Liver (tissue), 9 donors: ENCODE data around the gene SRPRB. TPM values are rescaled to one million over a fixed set of nuclear protein-coding genes. Genes with fewer than 3 reads are reported as not detected.

ENCODE experiments used
- DNase-seq: peaks from one replicate; pipeline ENCODE4 v3.0.0-alpha.2; 2017; ENCODE audit warnings: low spot score
- H3K27ac ChIP-seq, 2 donors: one replicate each; pipeline ENCODE4 v1.7.0; 2013; ENCODE audit warnings: inconsistent platforms in 2 of 2, low read length in 2 of 2, control low read depth in 1 of 2, low read depth in 1 of 2, mild to moderate bottlenecking in 1 of 2
- H3K27me3 ChIP-seq, 4 donors: one replicate each; pipeline versions ENCODE4 v1.6.1 to v1.7.0; 2013; ENCODE audit warnings: low read length in 3 of 4, inconsistent platforms in 1 of 4, mild to moderate bottlenecking in 1 of 4, moderate library complexity in 1 of 4; ENCODE audit not compliant: control insufficient read depth in 4 of 4, insufficient read depth in 4 of 4
- H3K36me3 ChIP-seq, 4 donors: one replicate each; pipeline versions ENCODE4 v1.6.1 to v1.7.0; 2013; ENCODE audit warnings: low read length in 3 of 4, mild to moderate bottlenecking in 3 of 4, low read depth in 1 of 4, moderate library complexity in 1 of 4; ENCODE audit not compliant: control insufficient read depth in 4 of 4, insufficient read depth in 3 of 4
- H3K4me1 ChIP-seq, 4 donors: one replicate each; pipeline versions ENCODE4 v1.6.1 to v1.7.0; 2013; ENCODE audit warnings: low read length in 3 of 4, mild to moderate bottlenecking in 3 of 4, moderate library complexity in 1 of 4; ENCODE audit not compliant: control insufficient read depth in 4 of 4, insufficient read depth in 4 of 4
- H3K4me3 ChIP-seq, 3 donors: one replicate each; pipeline versions ENCODE4 v1.6.1 to v1.7.0; 2013; ENCODE audit warnings: low read length in 3 of 3, control low read depth in 1 of 3, low read depth in 1 of 3, mild to moderate bottlenecking in 1 of 3
- H3K9ac ChIP-seq, 2 donors: one replicate each; pipeline ENCODE4 v1.7.0; 2013; ENCODE audit warnings: low read length in 2 of 2, mild to moderate bottlenecking in 2 of 2, moderate library complexity in 2 of 2, control low read depth in 1 of 2, low read depth in 1 of 2
- H3K9me3 ChIP-seq, 4 donors: one replicate each; pipeline versions ENCODE4 v1.6.1 to v1.7.0; 2013; ENCODE audit warnings: low read length in 3 of 4; ENCODE audit not compliant: control insufficient read depth in 4 of 4
- ATF3 ChIP-seq: IDR thresholded peaks from 2 replicates; pipeline ENCODE4 v1.6.1; 2016; ENCODE audit warnings: antibody characterized with exemption
- CTCF ChIP-seq: fragments of 150-350 bp; IDR thresholded peaks from 2 replicates; pipeline ENCODE4 v1.5.1; 2017; ENCODE audit warnings: improper control_type of control experiment, low read depth, low read length; ENCODE audit not compliant: missing input control
- EGR1 ChIP-seq, 2 donors: IDR thresholded peaks; 2 replicates each; pipeline ENCODE4 v1.6.1; 2016 to 2018; ENCODE audit warnings: antibody characterized with exemption in 2 of 2, low read depth in 2 of 2
- FOXA1 ChIP-seq: IDR thresholded peaks from 2 replicates; pipeline ENCODE4 v1.6.1; 2016; ENCODE audit warnings: antibody characterized with exemption
- FOXA2 ChIP-seq: IDR thresholded peaks from 2 replicates; pipeline ENCODE4 v1.6.1; 2016; ENCODE audit warnings: antibody characterized with exemption
- GABPA ChIP-seq, 2 donors: IDR thresholded peaks in 1 of 2; conservative IDR thresholded peaks in 1 of 2; 2 replicates each; pipeline ENCODE4 v1.6.1; 2016; ENCODE audit warnings: antibody characterized with exemption in 2 of 2, mild to moderate bottlenecking in 1 of 2, moderate library complexity in 1 of 2
- HNF4A ChIP-seq, 2 donors: conservative IDR thresholded peaks; 2 replicates each; pipeline ENCODE4 v1.6.1; 2016; ENCODE audit warnings: antibody characterized with exemption in 2 of 2, mild to moderate bottlenecking in 2 of 2
- HNF4G ChIP-seq: IDR thresholded peaks from 2 replicates; pipeline ENCODE4 v1.6.1; 2016; ENCODE audit warnings: antibody characterized with exemption
- JUND ChIP-seq, 2 donors: IDR thresholded peaks; 2 replicates each; pipeline ENCODE4 v1.6.1; 2016; ENCODE audit warnings: antibody characterized with exemption in 2 of 2
- NR2F2 ChIP-seq: IDR thresholded peaks from 2 replicates; pipeline ENCODE4 v1.6.1; 2016; ENCODE audit warnings: antibody characterized with exemption
- RAD21 ChIP-seq, 2 donors: IDR thresholded peaks; 2 replicates each; pipeline ENCODE4 v1.6.1; 2016; ENCODE audit warnings: antibody characterized with exemption in 2 of 2, mild to moderate bottlenecking in 2 of 2
- RXRA ChIP-seq, 2 donors: IDR thresholded peaks; 2 replicates each; pipeline ENCODE4 v1.6.1; 2017 to 2018; ENCODE audit warnings: antibody characterized with exemption in 2 of 2, mild to moderate bottlenecking in 1 of 2
- SP1 ChIP-seq: IDR thresholded peaks from 2 replicates; pipeline ENCODE4 v1.6.1; 2018; ENCODE audit warnings: antibody characterized with exemption, mild to moderate bottlenecking
- TAF1 ChIP-seq: conservative IDR thresholded peaks from 2 replicates; pipeline ENCODE4 v1.6.1; 2016; ENCODE audit warnings: antibody characterized with exemption, mild to moderate bottlenecking
- YY1 ChIP-seq: IDR thresholded peaks from 2 replicates; pipeline ENCODE4 v1.6.1; 2016; ENCODE audit warnings: antibody characterized with exemption, mild to moderate bottlenecking
- WGBS: extraction: QIAGEN DNeasy Blood & Tissue Kit; methylation state at CpG from one replicate; pipeline ENCODE4 v1.1.7; 2013; 5-methylcytosine and 5-hydroxymethylcytosine counted together
- polyA plus RNA-seq, 2 donors: library from polyadenylated mRNA; stranded (reverse) in 1 of 2; unstranded in 1 of 2; fragments of 200-250 nt in 1 of 2; fragments of >200 nt in 1 of 2; fragmentation: Nextera tagmentation in 1 of 2; extraction: Ambion mirVana in 1 of 2; gene quantifications; one replicate each; pipeline versions ENCODE4 v1.2.1 to v1.2.3, GENCODE V29; 2013 to 2015
- total RNA-seq, 2 donors: library from RNA; depleted of rRNA; stranded (reverse); fragments of >200 nt; gene quantifications; one replicate each; pipeline ENCODE4 v1.2.3, GENCODE V29; 2014
- TF ChIP-seq, protein P1 (sequence below): IDR thresholded peaks from 2 replicates; pipeline ENCODE4 v1.6.1; 2016; ENCODE audit warnings: antibody characterized with exemption
- TF ChIP-seq, protein P2 (sequence below): IDR thresholded peaks from 2 replicates; pipeline ENCODE4 v1.6.1; 2016; ENCODE audit warnings: antibody characterized with exemption
- TF ChIP-seq, protein P3 (sequence below): IDR thresholded peaks from 2 replicates; pipeline ENCODE4 v1.6.1; 2016; ENCODE audit warnings: antibody characterized with exemption, mild to moderate bottlenecking
- donor health status: healthy.
- donor health status: healthy.
- donor health status: healthy.
- donor health status: healthy.
- donor health status: healthy.

Gene SRPRB
- total and polyA plus RNA-seq, 4 donors = 34.7 to 97.6 (median 76.9) TPM

- Histone ChIP-seq H3K4me3 (no peak overlapping the region), H3K27ac (no peak overlapping the region), H3K9me3 (no peaks in the 10 kb centered on the region), H3K4me1 (no peaks in the 10 kb centered on the region), H3K27me3 (no peaks in the 10 kb centered on the region), H3K9ac (no peak overlapping the region), H3K36me3 (no peaks in the 10 kb centered on the region)
- TF ChIP-seq, protein P1, sequence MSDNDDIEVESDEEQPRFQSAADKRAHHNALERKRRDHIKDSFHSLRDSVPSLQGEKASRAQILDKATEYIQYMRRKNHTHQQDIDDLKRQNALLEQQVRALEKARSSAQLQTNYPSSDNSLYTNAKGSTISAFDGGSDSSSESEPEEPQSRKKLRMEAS = no peak
- TF ChIP-seq RAD21 (IDR thresholded peaks at IDR 0.05) = no peak
- no peak for TF ChIP-seq SP1
- 91% methylated on average over 8 of the region's 8 CpGs for WGBS
- DNase-seq = no peak
These were observed 52.2 kb downstream of the SRPRB start for GRCh38 chr3:133857767-133858166.

DNA sequence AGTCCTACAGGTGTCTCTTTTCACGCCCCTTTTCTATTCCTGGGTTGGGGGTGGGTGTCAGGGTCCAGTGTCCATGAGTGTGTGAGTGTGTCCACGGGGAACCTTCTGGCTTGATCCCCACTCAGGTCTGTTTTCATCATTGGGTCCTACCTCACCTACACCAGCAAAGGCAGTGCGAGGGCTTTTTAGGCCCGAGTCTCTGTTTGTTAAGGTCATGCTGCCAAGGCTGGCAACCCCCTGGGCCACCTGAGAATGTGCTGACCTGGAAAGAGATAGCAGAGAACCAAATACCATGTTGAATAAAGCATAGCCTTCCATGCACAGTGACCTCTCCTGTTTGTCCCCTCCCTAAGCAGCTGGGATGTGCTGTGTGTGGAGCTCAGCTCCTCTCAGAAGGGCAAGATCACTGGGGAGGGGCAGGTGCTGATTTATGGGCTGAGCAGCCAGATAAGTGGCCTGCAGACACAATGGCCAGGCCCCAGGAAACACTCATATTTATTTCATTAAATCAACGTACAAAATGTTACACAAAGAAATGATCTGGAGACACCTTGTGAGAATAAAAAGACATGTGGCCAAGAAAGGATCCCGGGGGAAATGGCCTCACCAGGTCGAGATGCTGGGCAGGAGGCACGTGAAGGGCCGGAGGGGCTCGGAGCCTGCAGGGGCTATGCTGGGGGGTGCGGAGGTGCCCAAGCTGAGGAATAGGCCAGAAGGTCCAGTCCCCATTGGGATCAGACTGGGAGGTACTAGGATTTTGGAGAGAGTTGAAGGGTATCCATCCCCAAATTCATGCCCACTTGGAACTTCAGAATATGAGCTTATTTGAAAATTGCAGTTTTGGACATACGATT is 54.0 kb downstream of the SRPRB start:
- DNase-seq = no peak
- no peaks in the 10 kb centered on the region for H3K27me3 ChIP-seq
- H3K4me1 ChIP-seq = no peaks in the 10 kb centered on the region
- no peak overlapping the region for H3K27ac ChIP-seq
- no peak overlapping the region for H3K4me3 ChIP-seq
- 85% methylated on average over 12 of the region's 12 CpGs for WGBS
- H3K9me3 ChIP-seq = no peaks in the 10 kb centered on the region
- TF ChIP-seq, protein P2, sequence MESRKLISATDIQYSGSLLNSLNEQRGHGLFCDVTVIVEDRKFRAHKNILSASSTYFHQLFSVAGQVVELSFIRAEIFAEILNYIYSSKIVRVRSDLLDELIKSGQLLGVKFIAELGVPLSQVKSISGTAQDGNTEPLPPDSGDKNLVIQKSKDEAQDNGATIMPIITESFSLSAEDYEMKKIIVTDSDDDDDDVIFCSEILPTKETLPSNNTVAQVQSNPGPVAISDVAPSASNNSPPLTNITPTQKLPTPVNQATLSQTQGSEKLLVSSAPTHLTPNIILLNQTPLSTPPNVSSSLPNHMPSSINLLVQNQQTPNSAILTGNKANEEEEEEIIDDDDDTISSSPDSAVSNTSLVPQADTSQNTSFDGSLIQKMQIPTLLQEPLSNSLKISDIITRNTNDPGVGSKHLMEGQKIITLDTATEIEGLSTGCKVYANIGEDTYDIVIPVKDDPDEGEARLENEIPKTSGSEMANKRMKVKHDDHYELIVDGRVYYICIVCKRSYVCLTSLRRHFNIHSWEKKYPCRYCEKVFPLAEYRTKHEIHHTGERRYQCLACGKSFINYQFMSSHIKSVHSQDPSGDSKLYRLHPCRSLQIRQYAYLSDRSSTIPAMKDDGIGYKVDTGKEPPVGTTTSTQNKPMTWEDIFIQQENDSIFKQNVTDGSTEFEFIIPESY = no peak
- no peak for TF ChIP-seq HNF4A (conservative IDR thresholded peaks at IDR 0.05)
- H3K36me3 ChIP-seq = no peaks in the 10 kb centered on the region
- no peak overlapping the region for H3K9ac ChIP-seq

DNA sequence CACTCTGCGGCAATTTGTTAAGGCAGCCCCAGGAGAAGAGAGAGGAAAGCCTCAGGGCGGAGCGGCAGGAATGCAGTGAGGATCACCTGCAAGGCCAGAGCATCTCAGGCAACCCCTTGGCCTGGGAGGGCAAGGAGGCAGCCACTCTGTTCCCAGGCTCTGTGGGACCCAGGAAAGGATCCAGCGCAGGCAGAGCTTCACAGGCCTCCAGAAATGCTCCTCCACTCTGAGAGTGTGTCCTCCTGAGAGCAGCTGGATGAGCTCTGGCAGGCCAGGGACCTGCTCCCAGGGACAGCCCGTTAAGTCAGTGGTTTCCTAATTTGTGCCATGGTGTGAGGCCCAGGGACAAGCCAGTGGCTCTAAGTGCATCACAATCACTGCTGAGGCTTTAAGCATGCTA is 54.9 kb downstream of the SRPRB start:
- 92% methylated on average over 5 of the region's 5 CpGs for WGBS
- TF ChIP-seq EGR1 (IDR thresholded peaks at IDR 0.05; ENCODE audit: low read depth in 2 of 2) (no peak), YY1 (no peak), SP1 (no peak), FOXA2 (no peak), FOXA1 (no peak), RAD21 (IDR thresholded peaks at IDR 0.05) (no peak), GABPA (IDR thresholded peaks at IDR 0.05 in 1 of 2, conservative IDR thresholded peaks at IDR 0.05 in 1 of 2) (no peak), RXRA (IDR thresholded peaks at IDR 0.05) (no peak), HNF4G (no peak), HNF4A (conservative IDR thresholded peaks at IDR 0.05) (no peak), JUND (IDR thresholded peaks at IDR 0.05) (no peak), CTCF (no peak), TAF1 (no peak), ATF3 (no peak), NR2F2 (no peak)
- TF ChIP-seq, protein P3, sequence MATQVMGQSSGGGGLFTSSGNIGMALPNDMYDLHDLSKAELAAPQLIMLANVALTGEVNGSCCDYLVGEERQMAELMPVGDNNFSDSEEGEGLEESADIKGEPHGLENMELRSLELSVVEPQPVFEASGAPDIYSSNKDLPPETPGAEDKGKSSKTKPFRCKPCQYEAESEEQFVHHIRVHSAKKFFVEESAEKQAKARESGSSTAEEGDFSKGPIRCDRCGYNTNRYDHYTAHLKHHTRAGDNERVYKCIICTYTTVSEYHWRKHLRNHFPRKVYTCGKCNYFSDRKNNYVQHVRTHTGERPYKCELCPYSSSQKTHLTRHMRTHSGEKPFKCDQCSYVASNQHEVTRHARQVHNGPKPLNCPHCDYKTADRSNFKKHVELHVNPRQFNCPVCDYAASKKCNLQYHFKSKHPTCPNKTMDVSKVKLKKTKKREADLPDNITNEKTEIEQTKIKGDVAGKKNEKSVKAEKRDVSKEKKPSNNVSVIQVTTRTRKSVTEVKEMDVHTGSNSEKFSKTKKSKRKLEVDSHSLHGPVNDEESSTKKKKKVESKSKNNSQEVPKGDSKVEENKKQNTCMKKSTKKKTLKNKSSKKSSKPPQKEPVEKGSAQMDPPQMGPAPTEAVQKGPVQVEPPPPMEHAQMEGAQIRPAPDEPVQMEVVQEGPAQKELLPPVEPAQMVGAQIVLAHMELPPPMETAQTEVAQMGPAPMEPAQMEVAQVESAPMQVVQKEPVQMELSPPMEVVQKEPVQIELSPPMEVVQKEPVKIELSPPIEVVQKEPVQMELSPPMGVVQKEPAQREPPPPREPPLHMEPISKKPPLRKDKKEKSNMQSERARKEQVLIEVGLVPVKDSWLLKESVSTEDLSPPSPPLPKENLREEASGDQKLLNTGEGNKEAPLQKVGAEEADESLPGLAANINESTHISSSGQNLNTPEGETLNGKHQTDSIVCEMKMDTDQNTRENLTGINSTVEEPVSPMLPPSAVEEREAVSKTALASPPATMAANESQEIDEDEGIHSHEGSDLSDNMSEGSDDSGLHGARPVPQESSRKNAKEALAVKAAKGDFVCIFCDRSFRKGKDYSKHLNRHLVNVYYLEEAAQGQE = no peak
- Histone ChIP-seq H3K4me1 (no peaks in the 10 kb centered on the region), H3K27me3 (no peaks in the 10 kb centered on the region), H3K9ac (no peak overlapping the region), H3K4me3 (no peak overlapping the region), H3K36me3 (no peaks in the 10 kb centered on the region), H3K27ac (no peak overlapping the region), H3K9me3 (no peaks in the 10 kb centered on the region)
- DNase-seq = no peak
